ENCODE data around the gene TMEM132D. TPM values are rescaled to one million over a fixed set of nuclear protein-coding genes. Genes with fewer than 3 reads are reported as not detected.

The TMEM132D gene
- total and polyA plus RNA-seq, 2 of the 4 experiments (the other 2 are of a cell fraction) = not detected

GRCh38 chr12:129385637-129385990 lies 518.2 kb downstream of the TMEM132D start:
- TF ChIP-seq BHLHE40 (IDR thresholded peaks at IDR 0.05; ENCODE audit: low read depth, low read length) = no peak
- no peak for TF ChIP-seq ELK1 (IDR thresholded peaks at IDR 0.05; ENCODE audit: borderline replicate concordance, low read depth, low read length)
- no peak for TF ChIP-seq MAFK (IDR thresholded peaks at IDR 0.05; ENCODE audit: low read depth, low read length)
- no peak for TF ChIP-seq CTCF (conservative IDR thresholded peaks at IDR 0.05; ENCODE audit: low read depth, low read length)
- TF ChIP-seq CHD1 (IDR thresholded peaks at IDR 0.05; ENCODE audit: low read depth, low read length) = no peak
- no peak for TF ChIP-seq SMC3 (IDR thresholded peaks at IDR 0.05; ENCODE audit: low read depth, low read length)
- Histone ChIP-seq H2BK120ac (ENCODE audit: low read depth, low read length) (no peak overlapping the region), H2AK5ac (ENCODE audit: low read depth, low read length) (no peak overlapping the region), H3K4me2 (ENCODE audit: low read depth, low read length) (no peak overlapping the region), H4K5ac (ENCODE audit: low read depth, low read length) (no peak overlapping the region), H3K79me1 (ENCODE audit: low read depth in 1 of 2, low read length in 2 of 2) (no peaks in the 10 kb centered on the region), H3K14ac (replicated peaks; ENCODE audit: low read depth, low read length) (no peak overlapping the region), H2AFZ (replicated peaks; ENCODE audit: low read length, poor library complexity) (no peak overlapping the region), H4K91ac (ENCODE audit: insufficient read depth, low read depth, low read length) (no peak overlapping the region), H2BK5ac (ENCODE audit: low read depth, low read length, poor library complexity, severe bottlenecking) (no peak overlapping the region), H3K27me3 (ENCODE audit: control insufficient read depth, insufficient read depth, low read length) (no peaks in the 10 kb centered on the region), H4K20me1 (ENCODE audit: insufficient read depth, low read length) (no peaks in the 10 kb centered on the region), H4K8ac (ENCODE audit: low read depth in 2 of 2, low read length in 2 of 2) (no peak overlapping the region), H3K4ac (ENCODE audit: low read depth, low read length) (no peak overlapping the region), H3K9me1 (ENCODE audit: insufficient read depth, low read length) (no peaks in the 10 kb centered on the region), H3K23ac (ENCODE audit: low read depth, low read length) (no peak overlapping the region), H3K18ac (ENCODE audit: low read depth, low read length) (no peak overlapping the region), H3K9me3 (ENCODE audit: control insufficient read depth, insufficient read depth, low read length) (peaks cover 26% of the 10 kb centered on the region), H3K27ac (ENCODE audit: insufficient read depth, low read length) (no peak overlapping the region), H3K4me3 (ENCODE audit: insufficient read depth, low read depth, low read length) (no peak overlapping the region), H3K56ac (ENCODE audit: extremely low read depth, insufficient read depth, low read length) (no peak overlapping the region), H3K9ac (ENCODE audit: low read depth, low read length) (no peak overlapping the region), H3K36me3 (ENCODE audit: control insufficient read depth, insufficient read depth, low read length) (no peaks in the 10 kb centered on the region), H2AK9ac (replicated peaks; ENCODE audit: low read depth, low read length, poor library complexity) (no peak overlapping the region), H2BK15ac (ENCODE audit: low read depth, low read length) (no peak overlapping the region), H3K4me1 (ENCODE audit: control insufficient read depth, insufficient read depth, low read length) (no peaks in the 10 kb centered on the region), H2BK20ac (ENCODE audit: low read depth, low read length) (no peak overlapping the region)
- WGBS, 2 experiments (ENCODE audit: extremely low coverage in 2 of 2, insufficient read length in 1 of 2) = no CpG with 5 or more reads among the region's 1 CpG
- no TSS peak for BruUV-seq (replicated peaks)
- ChIA-PET CTCF (no interaction called here), POLR2A (ENCODE audit: unreplicated experiment) (no interaction called here)
- in situ Hi-C loops (cut with MboI; ENCODE audit: low sequenced_read_pairs) (no loop called here), intact Hi-C loops (cut with micrococcal nuclease) (no loop called here), dilution Hi-C loops (cut with HindIII; ENCODE audit: low sequenced_read_pairs, unreplicated experiment) (no loop called here)
- DNase-seq = no peak
- ATAC-seq (ENCODE audit: low read depth) = no peak
